Effector memory CD8-positive, alpha-beta T cell (primary cell): ENCODE results near the gene H2BW1.
A peak's percentile ranks its signal among the peaks of the same experiment; 100 is the strongest.
"Not testable (repeated sequence)": the region's sequence is repeated elsewhere in the genome, so short reads cannot be mapped to it uniquely, and the experiment has no call there.

ENCODE experiments used
- ATAC-seq: fragments of 150-1000 bp; cut with Tn5 transposase; replicated peaks from 2 replicates; pipeline ENCODE4 v1.10.0; 2021; ENCODE audit warnings: mild to moderate bottlenecking, moderate library complexity
- DNase-seq, 3 experiments: peaks; one replicate each; pipeline ENCODE4 v3.0.0; 2021
- H3K27ac Mint-ChIP-seq, 2 donors: one replicate each; pipeline ENCODE4 v1.8.0; 2022; ENCODE audit warnings: mild to moderate bottlenecking in 2 of 2, mixed read lengths in 2 of 2, moderate library complexity in 2 of 2
- H3K27me3 Mint-ChIP-seq, 2 donors: one replicate each; pipeline ENCODE4 v1.8.0; 2022; ENCODE audit warnings: mixed read lengths in 2 of 2
- H3K36me3 Mint-ChIP-seq: one replicate; pipeline ENCODE4 v1.8.0; 2022; ENCODE audit warnings: mild to moderate bottlenecking, moderate library complexity, mixed read lengths; ENCODE audit not compliant: insufficient read depth
- H3K4me1 Mint-ChIP-seq, 2 donors: one replicate each; pipeline ENCODE4 v1.8.0; 2022; ENCODE audit warnings: low read depth in 2 of 2, mixed read lengths in 2 of 2
- H3K4me3 Mint-ChIP-seq, 2 donors: one replicate each; pipeline ENCODE4 v1.8.0; 2022; ENCODE audit warnings: mild to moderate bottlenecking in 2 of 2, mixed read lengths in 2 of 2, moderate library complexity in 2 of 2
- H3K9me3 Mint-ChIP-seq, 2 donors: one replicate each; pipeline ENCODE4 v1.8.0; 2022; ENCODE audit warnings: mixed read lengths in 2 of 2

The H2BW1 gene

GRCh38 chrX:103962411-103963278 is 50.9 kb downstream of the H2BW1 start, which contains the start of gene TMSB15B:
Gene TMSB15B, plus strand, starts transcription at chrX:103962627.
- not testable (repeated sequence) for H3K9me3 Mint-ChIP-seq, DNase-seq, H3K4me1 Mint-ChIP-seq, H3K36me3 Mint-ChIP-seq, H3K27me3 Mint-ChIP-seq, H3K4me3 Mint-ChIP-seq, H3K27ac Mint-ChIP-seq
- ATAC-seq, result peak; percentile 97
